ENCODE results near the gene DDX51.
"Not testable (repeated sequence)": the region's sequence is repeated elsewhere in the genome, so short reads cannot be mapped to it uniquely, and the experiment has no call there.

DDX51 gene

DNA sequence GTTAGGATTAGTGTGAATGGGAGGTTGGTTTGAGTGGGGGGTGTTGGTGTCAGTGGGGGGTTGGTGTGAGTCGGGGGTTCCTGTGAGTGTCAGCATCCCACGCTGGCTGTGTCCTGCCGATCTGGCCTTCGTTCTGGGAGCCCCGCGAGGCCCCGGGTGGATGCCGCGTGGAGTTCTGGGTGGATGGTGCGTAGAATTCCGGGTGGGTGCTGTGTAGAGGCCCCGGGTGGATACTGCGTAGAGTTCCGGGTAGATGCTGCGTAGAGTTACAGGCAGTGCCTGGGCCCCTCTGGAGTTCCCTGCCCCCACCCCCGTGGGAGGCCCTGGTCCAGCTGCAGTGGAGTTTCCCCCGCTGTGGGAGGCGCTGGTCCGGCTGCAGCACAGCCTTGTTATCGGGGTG, 8.8 kb upstream of the DDX51 start:
- DNase-seq: no peak

DNA sequence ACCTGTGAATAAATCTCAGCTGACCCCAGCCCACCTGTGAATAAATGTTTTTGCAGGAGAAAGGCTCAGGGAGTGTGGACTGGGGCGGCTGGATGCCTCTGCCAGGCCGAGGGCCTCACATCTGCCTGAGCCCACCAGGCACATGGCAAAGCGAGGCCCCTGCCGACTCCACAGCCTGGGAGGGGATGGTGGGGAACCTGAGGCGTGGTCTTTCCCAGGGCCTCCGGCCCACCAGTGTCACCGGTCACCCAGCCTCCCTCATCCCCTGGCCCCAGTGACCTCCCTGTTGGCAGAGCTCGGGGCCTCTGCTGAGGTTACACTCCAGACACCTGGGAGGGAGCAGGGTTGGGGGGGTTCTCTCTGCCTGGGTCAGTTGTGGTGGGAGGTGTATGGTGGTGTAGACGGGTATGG, 8.3 kb upstream of the DDX51 start:
- no peak for DNase-seq

DNA sequence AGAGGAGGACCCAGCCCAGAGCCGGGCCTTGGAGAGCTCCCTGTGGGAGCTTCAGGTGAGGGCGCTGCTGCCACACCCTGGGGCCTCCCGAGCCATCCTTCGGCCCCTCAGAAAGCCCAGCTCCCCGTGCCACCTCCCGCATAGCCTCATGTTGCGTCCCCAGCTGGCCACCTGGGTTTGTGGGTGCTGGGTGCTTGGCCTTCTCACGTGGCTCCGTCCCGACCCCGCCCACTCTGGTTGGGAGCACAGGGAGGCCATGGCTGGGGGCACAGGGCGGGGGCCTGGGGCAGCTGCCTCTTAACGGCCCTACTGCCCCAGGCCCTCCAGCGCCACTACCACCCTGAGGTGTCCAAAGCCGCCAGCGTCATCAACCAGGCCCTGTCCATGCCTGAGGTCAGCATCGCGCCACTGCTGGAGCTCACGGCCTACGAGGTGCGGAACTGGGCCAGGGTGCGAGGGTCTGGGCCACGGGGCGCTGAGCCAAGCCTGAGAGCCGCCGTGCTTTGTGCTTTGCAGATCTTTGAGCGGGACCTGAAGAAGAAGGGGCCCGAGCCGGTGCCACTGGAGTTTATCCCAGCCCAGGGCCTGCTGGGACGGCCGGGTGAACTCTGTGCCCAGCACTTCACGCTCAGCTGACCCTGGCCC, 7.8 kb upstream of the DDX51 start:
- DNase-seq: no peak

DNA sequence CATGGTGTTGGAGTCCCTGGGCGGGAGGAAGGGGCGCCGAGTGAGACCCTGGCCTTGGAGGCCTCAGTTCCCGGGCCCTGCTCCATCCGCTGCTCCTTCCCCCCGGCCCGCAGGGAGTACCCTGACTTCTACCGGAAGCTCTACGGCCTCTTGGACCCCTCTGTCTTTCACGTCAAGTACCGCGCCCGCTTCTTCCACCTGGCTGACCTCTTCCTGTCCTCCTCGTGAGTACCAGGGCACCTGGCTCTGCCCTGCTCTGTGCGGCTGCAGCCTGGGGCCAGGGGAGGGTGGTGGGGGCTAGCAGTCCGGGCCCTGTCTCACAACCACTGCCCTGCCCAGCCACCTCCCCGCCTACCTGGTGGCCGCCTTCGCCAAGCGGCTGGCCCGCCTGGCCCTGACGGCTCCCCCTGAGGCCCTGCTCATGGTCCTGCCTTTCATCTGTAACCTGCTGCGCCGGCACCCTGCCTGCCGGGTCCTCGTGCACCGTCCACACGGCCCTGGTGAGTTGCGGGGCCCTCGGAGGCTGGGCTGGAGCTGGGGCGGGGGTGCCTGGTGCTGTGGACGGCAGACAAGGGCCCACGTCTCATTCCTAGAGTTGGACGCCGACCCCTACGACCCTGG, 7.1 kb upstream of the DDX51 start:
- no peak for DNase-seq

DNA sequence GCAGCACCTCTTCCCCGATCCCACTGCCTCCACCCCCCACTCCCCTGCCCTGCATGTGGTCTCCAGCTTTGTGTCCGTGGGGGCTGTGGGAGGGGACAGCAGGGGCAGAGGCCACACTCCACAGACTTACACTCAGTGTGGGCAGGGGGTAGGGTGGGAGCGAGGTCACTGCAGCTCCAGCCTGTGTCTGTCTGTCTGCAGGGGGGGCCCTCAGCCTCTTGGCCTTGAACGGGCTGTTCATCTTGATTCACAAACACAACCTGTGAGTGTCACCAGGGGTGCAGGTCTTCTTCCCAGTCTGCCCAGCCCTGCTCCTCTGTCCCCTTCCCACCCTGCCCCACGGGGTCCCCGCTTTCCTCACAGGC, 6.6 kb upstream of the DDX51 start:
- DNase-seq: no peak

DNA sequence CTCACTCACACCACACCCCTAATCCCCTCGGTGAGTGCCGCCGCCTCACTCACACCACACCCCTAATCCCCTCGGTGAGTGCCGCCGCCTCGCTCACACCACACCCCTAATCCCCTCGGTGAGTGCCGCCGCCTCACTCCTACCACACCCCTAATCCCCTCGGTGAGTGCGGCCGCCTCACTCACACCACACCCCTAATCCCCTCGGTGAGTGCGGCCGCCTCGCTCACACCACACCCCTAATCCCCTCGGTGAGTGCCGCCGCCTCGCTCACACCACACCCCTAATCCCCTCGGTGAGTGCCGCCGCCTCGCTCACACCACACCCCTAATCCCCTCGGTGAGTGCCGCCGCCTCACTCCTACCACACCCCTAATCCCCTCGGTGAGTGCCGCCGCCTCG, 5.4 kb upstream of the DDX51 start:
- not testable (repeated sequence) for DNase-seq

DNA sequence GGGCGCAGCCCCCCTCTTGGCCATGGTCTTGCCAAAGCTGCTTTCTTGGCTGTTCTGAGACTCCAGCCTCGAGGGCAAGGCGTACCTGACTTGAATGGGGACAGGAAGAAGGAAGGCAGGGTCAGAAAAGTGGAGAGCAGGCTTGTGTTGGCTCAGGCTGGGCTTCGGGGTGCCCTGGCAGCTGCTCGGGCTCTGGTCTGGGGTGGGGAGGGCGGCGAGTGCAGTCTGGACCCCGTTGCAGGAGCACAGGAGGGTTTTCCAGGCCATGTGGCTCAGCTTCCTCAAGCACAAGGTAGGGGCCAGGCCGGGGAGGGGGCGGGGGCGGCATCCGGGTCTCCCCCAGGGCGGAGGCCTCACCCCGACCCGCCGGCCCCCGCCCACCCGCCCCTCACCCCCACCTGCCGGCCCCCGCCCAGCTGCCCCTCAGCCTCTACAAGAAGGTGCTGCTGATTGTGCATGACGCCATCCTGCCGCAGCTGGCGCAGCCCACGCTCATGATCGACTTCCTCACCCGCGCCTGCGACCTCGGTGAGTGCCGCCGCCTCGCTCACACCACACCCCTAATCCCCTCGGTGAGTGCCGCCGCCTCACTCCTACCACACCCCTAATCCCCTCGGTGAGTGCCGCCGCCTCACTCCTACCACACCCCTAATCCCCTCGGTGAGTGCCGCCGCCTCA, 4.4 kb upstream of the DDX51 start:
- no peak for DNase-seq

DNA sequence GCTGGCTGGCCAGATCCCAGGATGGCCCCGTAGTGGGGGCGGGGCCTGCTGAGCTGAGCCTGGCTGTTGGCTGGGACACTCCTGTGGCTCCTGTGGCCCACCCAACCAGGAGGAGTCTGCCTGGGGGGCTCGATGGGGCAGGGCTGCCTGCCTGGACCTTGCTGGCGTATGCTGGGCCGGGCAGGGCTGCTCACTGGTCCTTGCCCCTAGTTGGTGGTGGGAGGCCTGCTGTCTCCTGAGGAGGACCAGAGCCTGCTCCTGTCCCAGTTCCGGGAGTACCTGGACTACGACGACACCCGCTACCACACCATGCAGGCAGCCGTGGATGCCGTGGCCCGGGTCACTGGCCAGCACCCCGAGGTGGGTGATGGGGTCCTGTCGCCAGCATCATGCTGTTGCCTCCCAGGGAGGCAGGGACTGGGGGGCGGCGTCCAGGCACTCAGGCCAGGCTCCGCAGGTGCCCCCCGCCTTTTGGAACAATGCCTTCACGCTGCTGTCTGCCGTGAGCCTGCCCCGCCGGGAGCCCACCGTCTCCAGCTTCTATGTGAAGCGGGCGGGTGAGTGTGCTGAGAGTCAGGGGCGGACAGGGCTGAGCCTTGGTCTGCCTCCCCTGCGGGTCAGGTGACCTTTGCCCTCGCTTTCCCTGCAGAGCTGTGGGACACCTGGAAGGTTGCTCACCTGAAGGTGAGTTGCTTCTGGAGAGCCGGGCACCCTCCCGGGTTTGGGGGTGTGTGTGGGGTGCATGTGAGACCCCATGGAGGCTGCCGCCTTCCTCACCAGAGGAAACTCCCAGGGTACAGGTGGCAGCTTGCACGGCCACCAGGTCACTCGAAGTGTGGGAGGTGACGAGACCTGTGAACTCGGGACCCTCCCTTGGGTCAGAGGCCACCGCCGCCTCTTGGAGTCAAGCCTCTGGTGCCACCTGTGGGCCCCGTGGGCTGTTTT, 3.6 kb upstream of the DDX51 start:
- DNase-seq: no peak

DNA sequence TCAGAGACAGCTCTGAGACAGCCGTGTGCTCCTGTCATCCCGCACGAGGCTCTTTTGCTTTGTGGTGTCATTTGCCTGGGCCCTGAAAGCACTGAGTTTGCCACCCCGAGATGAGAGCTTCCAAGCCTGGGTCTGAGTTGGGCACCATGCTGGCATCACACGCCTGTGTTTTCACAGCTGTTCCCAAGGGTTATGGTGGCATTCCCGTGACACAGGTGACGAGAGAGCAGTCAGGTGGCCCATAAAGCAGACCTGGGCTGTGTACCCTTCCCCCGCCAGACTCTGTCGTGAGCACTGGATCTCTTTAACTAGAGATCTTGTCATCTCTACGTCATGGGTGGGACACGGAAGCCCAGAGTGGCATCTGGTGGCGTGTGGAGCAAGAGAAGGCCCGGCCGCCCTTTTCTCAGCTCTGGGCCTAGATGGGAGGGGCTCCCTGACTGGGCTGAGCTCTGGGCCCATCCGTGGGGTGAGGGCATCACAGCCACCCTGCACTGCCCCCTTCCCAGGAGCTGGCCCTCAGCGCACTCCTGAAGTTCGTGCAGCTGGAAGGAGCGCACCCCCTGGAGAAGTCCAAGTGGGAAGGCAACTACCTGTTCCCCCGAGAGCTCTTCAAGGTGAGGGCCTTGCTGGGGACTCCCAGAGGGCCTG, 2.8 kb upstream of the DDX51 start:
- no peak for DNase-seq

DNA sequence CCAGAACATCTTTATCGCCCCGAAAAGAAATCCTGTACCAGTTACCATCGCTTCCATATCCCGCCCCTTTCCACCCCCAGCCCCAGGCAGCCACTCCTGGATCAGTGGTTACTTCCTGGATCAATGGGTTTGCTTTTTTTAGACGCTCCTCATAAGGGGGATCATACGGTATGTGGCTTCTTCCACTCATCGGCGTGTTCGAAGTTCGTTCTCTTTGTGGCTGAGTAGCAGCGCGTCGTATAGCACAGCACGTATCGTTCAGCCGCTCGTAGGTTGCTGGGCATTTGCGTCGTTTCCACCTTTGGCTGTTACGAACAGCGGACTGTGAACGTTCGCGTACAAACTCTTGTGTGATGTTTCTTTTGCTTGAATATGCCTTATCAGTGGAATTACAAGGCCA, 2.0 kb upstream of the DDX51 start:
- no peak for DNase-seq

DNA sequence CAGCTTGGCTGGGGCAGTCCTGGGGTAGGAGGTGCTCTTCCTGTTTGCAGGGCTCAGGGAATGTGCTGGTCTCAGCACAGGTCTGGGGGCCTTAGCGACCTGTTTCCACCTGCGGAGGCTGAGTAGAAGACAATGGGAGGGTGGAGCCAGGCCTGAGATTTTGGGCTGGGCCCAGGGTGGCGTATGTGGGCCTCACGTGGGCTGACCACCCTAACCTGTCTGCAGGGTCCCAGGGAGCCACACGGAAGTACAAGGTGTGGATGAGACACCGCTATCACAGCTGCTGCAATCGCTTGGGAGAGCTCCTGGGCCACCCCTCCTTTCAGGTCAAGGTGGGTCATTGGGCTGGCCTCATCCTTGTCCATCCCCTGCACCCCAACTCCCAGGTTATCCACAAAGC, 1.2 kb upstream of the DDX51 start:
- DNase-seq: no peak

DNA sequence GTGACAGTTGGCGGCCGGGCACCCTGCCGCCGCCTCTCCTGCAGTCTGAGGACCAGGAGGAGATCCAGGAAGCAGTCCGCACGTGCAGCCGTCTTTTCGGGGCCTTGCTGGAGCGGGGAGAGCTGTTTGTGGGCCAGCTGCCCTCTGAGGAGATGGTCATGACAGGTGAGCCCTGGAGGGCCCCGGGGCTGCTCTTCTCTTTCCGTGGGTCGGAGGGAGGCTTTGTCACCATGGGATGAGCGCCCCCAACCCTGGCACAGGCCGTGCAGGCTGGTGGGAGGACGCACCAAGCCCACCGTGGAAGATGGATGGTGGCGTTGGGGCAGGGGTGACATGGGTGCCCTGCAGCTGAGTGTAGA, 670 bp upstream of the DDX51 start:
- DNase-seq: no peak

DNA sequence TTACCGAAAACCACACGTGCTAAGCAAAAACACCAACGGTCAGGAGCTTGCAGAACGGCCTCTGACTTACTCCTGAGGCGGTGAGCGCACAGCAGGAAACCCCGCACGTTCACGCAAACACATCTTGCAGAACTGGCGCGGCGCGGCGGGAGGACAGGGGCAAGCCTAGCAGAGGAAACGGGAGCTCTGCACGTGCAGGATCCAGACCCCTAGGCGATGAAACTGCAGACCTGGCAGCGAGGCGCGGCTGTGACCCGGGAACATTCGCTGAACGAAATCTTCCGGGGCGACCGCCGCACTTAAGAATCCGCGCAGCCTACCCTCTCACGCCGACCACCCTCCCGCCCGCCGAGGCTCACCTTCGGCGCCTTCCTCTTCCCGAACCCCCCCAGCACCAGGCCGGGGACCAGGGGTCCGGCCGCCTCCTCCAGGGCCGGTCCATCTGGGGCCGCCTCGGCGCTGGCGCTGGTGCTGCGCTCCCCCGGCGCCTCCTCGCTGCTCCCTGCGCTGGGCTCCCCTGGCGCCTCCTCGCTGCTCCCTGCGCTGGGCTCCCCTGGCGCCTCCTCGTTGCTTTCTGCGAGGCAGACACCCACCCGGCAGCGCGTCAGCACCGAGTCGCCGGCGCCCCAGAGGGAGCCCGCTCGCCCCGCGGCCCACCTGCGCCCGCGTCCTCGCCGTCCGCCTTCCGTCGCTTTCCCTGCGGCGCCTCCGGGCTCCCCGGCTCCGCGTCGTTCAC, 615 bp downstream of the DDX51 start:
- DNase-seq: no peak

DNA sequence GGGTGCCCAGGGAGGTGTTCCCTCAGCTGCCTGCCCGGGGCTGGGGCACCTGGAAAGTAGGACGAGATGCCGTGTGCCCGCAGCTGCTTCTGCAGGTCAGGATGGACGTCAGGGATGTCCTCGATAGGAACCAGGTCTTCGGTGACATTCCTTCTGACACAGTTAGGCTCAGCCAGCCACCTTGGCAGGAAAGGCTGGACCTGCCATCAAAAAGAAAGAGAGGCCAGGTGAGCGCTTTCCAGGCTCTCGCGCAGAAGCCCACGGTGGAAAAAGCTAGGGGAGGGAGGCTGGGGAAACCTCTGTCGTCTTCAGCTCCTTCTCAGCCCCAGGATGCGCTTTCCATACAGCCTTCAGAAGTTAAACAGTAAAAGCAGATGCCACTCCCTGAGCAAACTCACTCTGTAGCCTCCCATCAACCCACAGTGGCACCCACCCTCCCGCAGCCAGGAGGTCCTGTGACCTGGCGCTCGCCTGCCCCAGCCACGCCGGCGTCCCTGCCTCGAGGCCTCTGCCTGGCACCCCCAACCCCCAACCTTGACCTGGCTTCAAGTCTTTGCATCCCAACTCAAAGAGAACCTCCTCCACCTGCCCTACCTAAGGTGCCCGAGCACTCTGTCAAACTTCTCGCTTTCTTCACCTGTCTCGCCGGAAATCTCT, 1.3 kb downstream of the DDX51 start:
- no peak for DNase-seq

DNA sequence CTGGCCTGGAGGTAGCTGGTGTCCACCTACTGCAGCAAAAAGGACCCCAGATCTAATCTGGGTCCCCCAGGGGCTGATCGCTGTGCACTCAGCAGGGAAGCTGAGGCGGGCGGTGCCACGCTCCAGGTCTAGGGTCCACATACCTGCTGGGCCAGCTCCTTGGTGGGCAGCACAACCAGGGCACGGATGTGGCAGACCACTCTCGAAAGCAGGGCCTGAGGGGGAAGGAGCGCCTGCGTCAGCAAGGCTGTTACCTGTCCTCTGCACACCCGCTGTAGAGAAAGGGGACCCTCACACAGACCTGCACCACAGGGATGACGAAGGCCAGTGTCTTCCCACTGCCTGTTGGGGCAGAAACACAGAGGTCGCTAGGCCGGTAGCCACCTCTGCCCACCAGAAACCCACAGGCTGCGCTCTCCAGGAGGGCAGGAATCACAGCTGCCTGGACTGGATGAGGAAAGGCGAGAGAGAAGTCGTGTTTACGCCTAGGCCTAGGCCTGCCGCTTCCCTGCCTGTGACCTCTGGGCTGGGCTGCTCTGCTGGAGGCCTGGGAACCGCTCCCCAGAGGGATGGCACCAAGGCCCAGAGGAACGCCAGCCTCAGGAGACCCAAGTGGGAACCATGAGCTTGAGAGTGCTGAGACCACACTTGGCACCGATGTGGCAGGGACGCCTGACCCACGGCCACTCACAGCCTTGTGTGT, 2.0 kb downstream of the DDX51 start:
- no peak for DNase-seq

DNA sequence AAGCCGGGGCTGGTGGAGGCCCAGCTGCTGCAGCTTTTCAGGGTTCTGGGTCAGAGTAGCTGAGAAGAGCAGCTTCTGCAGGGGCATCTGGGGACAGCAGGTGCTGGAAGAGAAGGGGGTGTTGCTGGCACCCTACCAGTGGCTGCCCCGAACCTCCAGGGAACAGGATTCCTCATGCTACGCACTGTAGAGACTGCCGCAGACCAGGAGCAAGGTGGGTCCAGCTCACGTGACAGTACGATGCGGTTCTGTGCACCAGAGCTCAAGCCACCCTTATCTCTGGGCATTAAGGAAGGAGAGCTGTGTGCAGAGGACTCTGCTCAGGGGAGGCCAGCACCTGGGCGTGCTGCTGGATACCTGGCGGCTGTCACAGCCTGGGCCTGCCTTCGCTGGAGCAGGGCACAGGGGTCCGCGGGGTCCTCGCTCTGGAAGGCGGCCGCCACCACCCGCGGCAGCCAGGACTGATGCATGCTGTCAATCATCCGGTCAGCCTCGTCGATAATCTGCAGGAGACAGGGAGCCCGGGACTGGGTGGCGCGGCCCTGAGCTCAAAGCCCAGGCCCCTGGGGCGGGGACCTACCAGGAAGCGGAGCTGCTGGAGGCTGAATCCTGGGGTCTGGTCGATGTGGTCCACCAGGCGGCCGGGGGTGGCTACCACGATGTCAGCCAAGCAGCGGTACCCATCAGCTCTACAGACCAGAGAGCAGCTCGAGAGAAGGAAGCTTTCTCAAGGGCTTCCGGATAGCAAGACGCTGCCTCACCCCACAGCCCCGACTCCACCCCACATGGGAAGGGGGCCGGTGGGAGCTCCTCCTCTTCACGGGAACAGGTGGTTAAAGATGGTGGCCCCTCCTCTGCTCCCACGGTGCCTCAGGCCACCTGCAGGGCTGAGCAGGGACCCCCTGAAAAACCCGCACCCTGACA, 2.9 kb downstream of the DDX51 start:
- no peak for DNase-seq

DNA sequence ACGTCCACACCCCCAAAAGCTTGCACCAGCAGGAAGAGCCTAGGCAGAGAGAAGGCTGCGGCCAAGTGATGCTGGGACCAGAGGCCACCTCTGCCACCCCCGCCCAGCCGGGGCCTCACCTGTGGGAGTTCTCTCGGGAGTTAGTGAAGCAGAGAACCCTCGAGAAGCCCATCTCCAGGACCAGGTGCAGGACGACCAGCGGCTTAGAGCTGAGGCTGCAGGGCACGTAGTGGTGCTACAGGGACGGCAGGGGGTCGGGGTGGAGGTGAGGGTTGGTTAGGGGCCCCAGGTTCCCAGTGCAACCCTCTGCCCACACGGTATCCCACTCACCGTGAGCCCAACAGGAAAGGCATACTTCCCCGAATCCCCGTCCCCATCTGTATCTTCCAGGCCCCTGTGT, 3.6 kb downstream of the DDX51 start:
- DNase-seq: no peak

DNA sequence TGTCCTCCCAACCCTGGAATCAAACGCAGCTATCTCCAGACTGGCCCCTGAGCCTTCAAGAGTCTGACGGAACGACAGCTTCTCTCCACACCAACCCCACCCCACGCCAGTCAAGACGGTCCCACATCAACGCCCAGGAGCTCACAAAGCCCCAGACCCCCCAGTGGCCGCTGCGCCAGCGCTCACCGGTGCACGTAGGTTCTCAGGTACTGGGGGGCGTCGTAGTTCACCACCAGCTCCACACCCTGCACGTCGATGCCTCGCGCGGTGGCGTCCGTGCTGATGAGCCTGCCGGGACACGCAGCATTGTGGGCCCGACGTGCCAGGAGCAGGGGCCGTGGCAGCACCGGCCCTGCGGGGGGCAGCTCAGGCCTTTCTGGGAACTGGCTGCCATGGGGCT, 4.2 kb downstream of the DDX51 start:
- DNase-seq: no peak

DNA sequence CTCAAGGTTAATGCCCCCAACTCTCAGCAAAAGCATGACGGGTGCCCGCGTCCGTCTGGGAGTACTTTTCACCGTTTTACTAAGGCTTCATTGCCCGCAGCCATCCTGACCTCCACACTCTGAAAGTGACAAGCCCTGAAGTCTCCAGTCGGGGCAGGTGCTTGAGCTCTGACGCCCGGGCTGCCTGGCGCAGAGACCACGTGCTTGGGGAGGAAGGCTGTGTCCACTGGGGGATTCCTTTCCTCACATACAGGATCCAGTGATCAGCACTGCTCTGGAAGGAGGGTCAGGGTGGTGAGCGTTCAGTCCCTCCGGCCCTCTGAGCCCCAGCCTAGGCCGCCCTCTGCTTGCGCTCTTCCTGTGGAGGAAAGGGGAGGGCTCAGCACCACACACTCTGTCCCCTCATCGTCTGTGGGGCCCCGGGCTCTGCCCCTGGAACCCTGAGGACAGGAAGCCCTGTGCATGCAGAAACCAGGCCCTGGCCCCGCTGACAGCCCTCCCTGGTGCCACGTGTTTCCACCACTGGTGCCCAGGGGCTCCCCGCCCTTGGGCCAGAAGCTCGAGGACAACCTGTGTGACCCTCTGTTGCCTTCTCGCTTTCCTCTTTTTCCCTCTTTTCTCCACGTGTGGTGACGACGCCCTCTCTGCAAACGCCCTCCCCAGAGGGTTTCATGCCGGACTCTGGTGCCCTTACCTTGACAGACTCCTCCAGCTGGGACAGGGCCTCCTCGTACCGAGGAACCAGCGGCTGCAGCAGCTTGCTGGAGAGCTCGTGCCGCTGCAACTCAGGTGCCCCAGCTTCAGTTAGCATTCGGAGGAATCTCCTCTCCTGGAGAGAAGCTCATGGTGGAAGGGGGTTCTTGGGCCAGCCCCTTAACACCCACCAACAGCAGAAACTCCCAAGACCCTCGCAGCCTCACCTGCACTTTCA, 4.9 kb downstream of the DDX51 start:
- no peak for DNase-seq
